Measurements from ENCODE around the gene OR8B4. TPM values are rescaled to one million over a fixed set of nuclear protein-coding genes. Genes with fewer than 3 reads are reported as not detected.

Gene OR8B4
- total and polyA plus RNA-seq, 10 of the 15 experiments (the other 5 are each of a cell fraction or from before 2014, with no cell fraction given), result not detected

- TF ChIP-seq, protein P1, sequence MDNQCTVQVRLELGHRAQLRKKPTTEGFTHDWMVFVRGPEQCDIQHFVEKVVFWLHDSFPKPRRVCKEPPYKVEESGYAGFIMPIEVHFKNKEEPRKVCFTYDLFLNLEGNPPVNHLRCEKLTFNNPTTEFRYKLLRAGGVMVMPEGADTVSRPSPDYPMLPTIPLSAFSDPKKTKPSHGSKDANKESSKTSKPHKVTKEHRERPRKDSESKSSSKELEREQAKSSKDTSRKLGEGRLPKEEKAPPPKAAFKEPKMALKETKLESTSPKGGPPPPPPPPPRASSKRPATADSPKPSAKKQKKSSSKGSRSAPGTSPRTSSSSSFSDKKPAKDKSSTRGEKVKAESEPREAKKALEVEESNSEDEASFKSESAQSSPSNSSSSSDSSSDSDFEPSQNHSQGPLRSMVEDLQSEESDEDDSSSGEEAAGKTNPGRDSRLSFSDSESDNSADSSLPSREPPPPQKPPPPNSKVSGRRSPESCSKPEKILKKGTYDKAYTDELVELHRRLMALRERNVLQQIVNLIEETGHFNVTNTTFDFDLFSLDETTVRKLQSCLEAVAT (IDR thresholded peaks at IDR 0.05), result no peak
- no peak for TF ChIP-seq E2F8 (IDR thresholded peaks at IDR 0.05; ENCODE audit: low read depth, partially characterized antibody)
- TF ChIP-seq ZNF217 (IDR thresholded peaks at IDR 0.05), result no peak
- no peak for TF ChIP-seq NFXL1 (IDR thresholded peaks at IDR 0.05; ENCODE audit: borderline replicate concordance)
- no peak for TF ChIP-seq SIN3A (IDR thresholded peaks at IDR 0.05; ENCODE audit: low read depth, low read length)
- TF ChIP-seq CBFB (IDR thresholded peaks at IDR 0.05; ENCODE audit: low read depth), result no peak
- TF ChIP-seq SRF (IDR thresholded peaks at IDR 0.05; ENCODE audit: low read depth in 2 of 2, low read length in 2 of 2), result no peak
- peak; percentile 76 for TF ChIP-seq RAD21 (IDR thresholded peaks at IDR 0.05; ENCODE audit: insufficient read depth, low read depth, low read length)
- peak; percentile 51; the same call in 1 of the 2 replicates for TF ChIP-seq SMC3 (IDR thresholded peaks at IDR 0.05; ENCODE audit: borderline replicate concordance, low read length)
- TF ChIP-seq NR2C2 (IDR thresholded peaks at IDR 0.05; ENCODE audit: borderline replicate concordance, control insufficient read depth, insufficient read length, low read depth), result no peak
- no peak for TF ChIP-seq POLR2A (IDR thresholded peaks at IDR 0.05; ENCODE audit: low read depth, low read length)
- TF ChIP-seq JUND (IDR thresholded peaks at IDR 0.05; ENCODE audit: low read depth, low read length), result no peak
- TF ChIP-seq, protein P2, sequence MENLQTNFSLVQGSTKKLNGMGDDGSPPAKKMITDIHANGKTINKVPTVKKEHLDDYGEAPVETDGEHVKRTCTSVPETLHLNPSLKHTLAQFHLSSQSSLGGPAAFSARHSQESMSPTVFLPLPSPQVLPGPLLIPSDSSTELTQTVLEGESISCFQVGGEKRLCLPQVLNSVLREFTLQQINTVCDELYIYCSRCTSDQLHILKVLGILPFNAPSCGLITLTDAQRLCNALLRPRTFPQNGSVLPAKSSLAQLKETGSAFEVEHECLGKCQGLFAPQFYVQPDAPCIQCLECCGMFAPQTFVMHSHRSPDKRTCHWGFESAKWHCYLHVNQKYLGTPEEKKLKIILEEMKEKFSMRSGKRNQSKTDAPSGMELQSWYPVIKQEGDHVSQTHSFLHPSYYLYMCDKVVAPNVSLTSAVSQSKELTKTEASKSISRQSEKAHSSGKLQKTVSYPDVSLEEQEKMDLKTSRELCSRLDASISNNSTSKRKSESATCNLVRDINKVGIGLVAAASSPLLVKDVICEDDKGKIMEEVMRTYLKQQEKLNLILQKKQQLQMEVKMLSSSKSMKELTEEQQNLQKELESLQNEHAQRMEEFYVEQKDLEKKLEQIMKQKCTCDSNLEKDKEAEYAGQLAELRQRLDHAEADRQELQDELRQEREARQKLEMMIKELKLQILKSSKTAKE (IDR thresholded peaks at IDR 0.05; ENCODE audit: low read depth, poor library complexity, severe bottlenecking), result no peak
- TF ChIP-seq TCF3 (IDR thresholded peaks at IDR 0.05; ENCODE audit: borderline replicate concordance, insufficient read depth, low read depth, low read length), result no peak
- TF ChIP-seq, protein P3, sequence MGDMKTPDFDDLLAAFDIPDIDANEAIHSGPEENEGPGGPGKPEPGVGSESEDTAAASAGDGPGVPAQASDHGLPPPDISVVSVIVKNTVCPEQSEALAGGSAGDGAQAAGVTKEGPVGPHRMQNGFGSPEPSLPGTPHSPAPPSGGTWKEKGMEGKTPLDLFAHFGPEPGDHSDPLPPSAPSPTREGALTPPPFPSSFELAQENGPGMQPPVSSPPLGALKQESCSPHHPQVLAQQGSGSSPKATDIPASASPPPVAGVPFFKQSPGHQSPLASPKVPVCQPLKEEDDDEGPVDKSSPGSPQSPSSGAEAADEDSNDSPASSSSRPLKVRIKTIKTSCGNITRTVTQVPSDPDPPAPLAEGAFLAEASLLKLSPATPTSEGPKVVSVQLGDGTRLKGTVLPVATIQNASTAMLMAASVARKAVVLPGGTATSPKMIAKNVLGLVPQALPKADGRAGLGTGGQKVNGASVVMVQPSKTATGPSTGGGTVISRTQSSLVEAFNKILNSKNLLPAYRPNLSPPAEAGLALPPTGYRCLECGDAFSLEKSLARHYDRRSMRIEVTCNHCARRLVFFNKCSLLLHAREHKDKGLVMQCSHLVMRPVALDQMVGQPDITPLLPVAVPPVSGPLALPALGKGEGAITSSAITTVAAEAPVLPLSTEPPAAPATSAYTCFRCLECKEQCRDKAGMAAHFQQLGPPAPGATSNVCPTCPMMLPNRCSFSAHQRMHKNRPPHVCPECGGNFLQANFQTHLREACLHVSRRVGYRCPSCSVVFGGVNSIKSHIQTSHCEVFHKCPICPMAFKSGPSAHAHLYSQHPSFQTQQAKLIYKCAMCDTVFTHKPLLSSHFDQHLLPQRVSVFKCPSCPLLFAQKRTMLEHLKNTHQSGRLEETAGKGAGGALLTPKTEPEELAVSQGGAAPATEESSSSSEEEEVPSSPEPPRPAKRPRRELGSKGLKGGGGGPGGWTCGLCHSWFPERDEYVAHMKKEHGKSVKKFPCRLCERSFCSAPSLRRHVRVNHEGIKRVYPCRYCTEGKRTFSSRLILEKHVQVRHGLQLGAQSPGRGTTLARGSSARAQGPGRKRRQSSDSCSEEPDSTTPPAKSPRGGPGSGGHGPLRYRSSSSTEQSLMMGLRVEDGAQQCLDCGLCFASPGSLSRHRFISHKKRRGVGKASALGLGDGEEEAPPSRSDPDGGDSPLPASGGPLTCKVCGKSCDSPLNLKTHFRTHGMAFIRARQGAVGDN (IDR thresholded peaks at IDR 0.05), result no peak
- no peak for TF ChIP-seq CEBPZ (IDR thresholded peaks at IDR 0.05; ENCODE audit: low read depth, low read length)
Measured at GRCh38 chr11:124415356-124415923, 9.2 kb downstream of the OR8B4 start (continued).
